GM21381 (cell line): Measurements from ENCODE around the gene FOXO6.

Experiments
- ATAC-seq: cut with Tn5 transposase; IDR thresholded peaks from one replicate; pipeline ENCODE4 v1.9.1; 2021; ENCODE audit warnings: mild to moderate bottlenecking, moderate library complexity; ENCODE audit not compliant: unreplicated experiment

FOXO6 gene

DNA sequence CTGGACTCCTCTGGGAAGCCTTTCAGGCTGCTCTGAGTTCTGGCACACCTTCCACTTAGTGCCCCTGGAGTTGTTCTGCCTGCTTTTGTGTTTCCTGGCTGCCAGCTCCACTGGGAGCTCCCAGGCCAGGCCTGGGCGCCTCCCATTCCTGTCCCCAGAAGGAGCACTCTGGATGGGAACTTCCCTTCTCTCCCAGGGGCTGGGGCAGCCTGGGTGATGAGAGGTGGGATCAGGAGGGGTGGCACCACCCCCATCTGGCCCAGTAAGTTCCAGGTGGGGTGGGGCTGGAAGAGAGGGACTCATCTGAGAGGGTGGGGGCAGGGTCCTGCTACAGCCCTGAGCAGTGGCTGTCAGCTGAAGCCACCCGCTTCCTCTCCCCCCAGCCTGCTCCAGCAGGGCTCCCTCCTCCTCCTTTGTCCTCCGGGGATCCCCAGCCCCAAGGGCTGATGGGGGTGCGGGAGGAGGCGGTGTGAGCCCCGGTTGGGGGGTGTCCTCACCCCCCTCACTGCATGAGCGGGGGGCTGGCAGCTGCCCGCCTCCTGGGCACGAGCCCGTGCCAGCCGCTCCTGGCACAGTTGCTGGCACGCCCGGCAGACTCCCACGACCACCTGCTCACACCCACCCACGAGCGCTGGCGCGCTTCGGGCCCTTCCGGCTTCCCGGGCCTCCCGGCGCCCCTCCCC, 4.7 kb downstream of the FOXO6 start:
- ATAC-seq = no peak

DNA sequence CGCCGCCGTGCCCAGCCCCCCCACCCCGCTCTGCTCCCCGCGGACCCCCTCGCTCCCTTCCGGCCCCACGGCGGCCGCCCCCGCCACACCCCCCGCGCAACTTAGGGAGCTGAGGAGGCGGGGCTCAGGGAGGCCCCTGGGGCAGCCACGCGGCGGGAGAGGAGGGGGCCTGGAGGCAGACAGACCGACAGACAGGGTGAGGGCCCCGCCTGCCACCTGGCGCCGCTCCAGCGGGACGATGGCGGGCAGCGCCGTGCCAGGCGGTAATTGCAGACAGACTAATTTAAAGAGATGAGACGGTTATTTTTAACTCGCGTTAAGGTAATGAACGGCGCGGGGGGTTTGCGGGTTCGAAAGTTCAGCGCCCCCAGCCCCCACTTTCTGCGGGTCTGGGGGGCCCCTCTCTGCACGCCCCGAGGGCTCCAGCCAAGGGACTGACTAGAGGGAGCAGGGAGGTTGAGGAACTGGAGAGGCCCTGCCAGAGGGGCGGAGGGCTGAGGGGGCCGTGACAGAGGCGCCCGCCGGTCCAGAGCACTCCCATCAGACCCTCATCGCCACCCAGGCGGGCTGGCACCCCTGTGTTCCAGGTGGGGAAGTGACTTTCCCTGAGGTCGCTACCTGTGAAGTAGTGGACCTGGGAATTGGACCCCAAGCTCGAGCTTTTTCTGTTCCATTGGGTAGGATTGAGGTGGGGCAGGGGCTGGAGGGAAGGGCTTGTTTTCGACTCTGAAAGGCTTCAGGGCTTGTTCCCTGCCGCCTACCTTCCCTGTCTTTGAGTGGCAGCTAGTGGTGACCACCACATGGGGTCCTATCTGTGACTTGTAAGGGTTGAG, 5.4 kb downstream of the FOXO6 start:
- no peak for ATAC-seq

DNA sequence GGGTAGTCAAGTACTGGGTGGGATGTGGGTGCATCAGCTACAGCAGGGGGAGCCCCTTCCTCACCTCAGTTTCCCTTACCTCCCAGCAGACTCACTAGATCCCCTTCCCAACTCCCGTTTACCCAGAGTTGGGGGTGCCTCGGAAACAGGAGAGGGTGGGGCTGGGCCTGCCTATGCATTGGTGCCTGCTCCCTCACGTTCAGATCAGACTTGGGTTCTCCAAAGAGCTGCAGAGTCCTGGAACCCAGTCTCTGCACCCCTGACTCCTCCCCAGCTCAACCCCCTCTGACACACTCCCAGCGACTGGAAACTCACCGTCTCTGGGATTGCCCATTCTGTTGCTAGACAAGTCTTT, 6.0 kb downstream of the FOXO6 start:
- ATAC-seq = no peak

DNA sequence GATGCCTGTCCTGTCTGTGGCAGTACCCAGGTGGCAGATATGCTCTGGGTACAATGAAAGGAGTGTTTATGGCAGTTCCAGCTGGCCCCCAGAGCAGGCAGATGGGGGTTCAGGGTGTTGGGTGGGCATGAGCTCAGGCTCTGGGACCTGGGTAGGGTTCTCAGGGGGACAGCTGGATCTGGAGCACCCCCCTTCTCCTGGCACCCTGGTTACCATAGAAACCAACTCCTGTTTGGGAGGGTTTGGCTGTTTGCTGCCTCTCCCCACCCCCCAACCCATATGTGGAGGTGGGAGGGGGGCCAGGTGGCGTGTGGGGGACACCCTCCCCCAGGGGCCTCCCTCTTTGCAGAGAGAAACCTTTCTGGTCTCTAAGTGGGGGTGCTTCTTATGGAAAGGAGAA, 7.1 kb downstream of the FOXO6 start:
- ATAC-seq = no peak

DNA sequence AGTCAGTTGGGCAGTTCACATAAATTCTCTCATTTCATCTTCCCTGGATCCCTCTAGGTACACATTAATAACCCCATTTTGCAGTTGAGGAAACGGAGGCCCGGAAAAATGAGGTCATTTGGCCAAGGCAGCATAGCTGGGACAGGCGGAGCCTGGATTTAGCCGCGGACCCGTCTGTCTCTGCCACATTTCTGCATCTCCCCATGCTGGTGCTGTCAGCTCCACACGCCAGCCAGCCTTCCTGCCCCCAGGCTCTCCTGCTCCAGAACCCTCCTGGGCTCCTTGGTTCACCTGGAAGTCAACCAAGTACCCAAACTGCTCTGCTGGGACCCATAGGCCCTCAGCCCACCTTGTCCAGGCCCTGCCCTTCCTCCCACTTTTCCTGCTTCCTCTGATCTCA, 7.6 kb downstream of the FOXO6 start:
- ATAC-seq = no peak

DNA sequence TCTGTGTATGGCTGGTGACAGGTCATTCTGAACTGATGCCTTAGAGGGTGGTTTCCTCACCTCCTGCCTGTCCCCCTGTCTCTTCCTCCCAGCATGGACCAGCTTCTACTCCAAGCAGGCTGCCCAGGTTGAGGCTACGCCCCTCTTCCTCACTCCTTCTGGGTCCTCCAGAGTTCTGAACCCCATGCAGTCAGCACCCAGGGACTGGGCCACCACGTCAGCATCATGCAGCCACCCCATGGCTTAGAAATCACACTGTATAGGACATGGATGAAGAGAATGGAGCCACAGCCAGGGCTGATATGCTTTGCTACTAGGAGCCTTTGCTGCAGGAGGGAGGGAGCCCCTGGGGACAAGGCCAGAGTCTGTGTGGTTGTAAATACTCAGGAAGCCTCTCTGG, 8.3 kb downstream of the FOXO6 start:
- no peak for ATAC-seq

DNA sequence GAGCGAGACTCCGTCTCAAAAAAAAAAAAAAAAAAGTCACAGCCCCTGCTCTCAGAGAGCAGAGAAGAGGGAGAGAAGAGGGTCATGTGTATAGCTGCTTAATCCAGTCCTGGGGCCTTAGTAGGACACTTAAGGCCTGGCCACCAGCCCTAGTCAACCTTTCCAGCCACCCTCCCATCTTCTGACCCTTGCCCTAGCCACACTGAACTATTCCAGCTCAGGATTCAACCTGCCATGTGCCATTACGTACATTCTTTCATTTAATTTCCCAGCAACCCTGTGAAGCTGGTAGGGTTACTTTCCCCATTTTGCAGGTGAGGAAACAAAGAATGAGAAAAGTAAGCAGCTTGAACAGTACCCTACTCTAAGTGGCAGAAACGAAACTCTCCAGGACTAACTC, 9.0 kb downstream of the FOXO6 start:
- no peak for ATAC-seq

DNA sequence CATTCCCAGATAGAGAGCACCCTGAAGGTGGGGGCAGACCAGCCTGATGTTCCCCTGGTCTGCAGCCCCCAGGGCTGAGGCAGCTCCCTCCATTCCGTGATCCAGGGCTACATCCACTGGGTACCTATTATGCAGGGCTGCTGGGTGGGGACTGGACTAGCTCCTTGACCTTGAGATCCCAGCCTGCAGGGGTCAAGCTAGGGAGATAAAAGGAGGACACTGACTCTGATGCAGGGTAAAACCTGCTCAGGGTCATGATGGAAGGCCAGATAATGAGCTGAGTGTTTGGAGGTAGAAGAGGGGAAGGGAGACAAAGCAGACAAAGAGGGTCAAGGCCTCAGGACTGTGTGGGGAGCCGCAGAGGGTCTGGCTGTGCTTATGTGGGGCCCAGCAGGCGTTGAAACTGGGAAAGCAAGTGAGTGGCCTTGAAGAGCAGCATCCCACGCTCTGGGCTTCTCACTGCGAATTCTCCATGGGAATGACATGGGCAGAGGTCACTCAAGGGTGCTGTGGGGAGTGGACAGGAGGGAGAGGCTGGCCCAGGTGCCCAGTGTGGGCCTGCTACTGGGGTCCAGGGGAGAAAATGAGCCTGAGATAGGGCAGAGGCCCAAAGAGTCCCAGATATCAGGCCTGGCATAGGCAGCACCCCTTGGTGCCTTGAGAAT, 9.7 kb downstream of the FOXO6 start:
- ATAC-seq = no peak

DNA sequence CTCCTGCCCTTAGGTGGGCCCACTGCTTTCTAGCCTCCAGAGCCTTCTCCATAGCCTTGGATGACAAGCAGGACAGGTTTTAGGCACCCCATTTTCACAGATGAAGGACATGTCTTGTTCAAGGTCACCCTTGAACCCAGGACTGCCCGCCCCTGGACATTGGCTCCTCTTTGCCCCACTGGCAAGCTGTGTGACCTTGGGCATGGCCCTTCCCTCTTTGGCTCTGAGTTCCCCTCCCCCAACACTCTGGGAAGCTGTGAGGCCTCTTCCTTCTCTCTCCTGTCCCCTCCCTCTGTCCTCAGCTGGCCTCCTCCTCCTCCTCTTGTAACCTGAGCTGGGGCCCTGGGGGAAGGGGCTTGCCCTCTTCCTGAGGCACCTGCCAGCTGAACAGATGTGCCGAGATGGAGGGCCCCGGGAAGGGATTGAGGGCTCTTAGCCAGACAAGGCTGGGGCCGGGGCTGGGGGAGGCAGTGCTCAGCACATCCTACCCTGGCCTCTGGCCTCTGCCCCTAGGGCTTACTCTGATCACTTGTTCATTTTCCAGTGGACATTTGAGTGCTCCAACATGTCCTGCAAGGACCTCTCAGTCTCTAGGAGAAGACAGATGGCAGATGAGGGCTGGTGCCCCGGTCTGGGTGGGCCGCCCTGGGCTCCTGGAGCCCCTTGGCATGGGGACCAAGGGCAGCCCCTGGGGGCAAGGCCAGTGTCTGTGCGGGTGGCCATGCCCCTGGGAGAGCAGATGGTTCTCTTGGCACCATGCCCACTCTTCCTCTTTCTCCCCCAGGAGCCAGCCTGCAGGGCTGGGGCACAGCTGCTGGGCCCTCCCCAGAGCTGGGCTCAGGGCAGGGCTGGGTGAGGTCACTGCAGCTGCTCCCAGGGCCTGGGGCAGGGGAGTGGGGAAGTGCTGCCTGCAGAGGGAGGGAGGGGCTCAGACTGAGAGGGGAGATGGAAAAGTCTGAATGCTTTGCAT, 10.7 kb downstream of the FOXO6 start:
- no peak for ATAC-seq

DNA sequence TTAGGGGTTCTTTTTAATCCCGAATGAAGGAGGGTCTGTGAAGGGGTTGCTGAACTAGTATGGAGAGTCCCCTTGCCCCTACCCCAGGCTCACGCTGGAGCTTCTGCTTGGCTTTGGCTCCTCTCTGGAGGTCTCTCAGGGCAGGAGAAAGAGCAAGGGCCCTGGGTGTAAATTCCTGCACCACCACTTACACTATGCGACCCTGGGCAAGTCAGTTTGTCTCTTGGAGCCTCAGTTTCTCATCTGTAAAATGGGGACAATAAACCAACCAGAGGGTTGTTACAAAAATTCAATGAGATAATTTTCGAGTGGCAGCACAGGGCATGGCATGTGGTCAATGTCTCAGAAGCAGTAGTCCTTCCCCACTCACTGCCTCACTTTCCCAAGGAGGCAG, 11.4 kb downstream of the FOXO6 start:
- no peak for ATAC-seq

DNA sequence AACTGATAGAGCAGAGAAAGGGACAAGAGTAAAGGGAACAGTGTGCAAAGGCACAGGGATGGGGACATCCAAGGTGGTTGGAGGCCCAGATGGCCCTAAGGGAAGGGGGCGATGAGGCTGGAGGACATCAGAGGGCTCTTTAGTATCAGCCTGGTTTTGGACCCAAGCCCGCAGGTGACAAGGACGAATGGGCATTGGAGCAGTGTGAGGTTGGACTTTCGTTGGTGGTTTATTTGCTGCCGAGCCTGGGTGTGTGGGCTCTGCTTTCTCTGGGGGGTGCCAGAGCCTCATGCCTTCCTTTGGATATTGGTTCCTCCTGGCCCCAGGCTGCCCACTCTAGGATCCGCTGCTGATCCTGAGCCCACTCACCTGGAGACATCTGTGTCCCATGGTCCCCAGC, 12.1 kb downstream of the FOXO6 start:
- no peak for ATAC-seq

DNA sequence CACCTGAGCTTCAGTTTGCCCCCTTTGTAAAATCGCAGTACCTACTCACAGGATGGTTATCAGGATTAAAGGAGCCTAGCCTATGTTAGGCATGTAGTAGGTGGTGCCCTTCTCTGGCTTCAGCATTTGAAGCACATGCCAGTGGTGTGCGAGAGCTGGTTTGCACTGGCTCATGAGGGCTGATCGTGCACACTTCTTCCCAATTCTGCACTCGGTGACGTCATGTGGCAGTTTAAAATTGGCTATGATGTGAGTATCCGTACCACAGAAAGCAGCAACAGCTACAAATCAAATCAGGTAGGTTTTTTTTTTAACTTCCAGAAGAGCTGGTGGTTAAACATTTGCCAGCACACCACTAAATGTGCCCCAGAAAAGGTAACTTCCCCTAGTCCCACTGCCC, 13.5 kb downstream of the FOXO6 start:
- no peak for ATAC-seq

DNA sequence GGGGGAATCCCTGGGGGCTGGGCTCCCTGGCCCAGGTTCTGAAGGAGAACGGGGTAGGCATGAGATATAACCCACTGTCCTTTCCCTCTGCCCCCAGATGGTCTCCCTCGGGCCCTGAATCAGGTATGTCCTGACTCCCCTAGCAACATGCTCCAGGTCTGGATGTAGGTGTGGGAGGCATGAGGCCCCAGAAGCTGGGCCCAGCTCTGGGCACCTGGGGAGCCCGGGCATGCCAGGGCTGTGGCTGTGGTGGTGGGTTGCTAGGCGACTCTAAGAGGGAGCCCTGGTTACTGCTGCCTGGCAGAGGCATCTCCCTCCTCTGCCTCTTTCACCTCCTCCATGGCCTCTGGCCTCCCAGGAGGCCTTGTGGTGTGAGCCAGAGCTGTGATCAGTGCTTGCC, 16.2 kb downstream of the FOXO6 start:
- ATAC-seq = no peak

DNA sequence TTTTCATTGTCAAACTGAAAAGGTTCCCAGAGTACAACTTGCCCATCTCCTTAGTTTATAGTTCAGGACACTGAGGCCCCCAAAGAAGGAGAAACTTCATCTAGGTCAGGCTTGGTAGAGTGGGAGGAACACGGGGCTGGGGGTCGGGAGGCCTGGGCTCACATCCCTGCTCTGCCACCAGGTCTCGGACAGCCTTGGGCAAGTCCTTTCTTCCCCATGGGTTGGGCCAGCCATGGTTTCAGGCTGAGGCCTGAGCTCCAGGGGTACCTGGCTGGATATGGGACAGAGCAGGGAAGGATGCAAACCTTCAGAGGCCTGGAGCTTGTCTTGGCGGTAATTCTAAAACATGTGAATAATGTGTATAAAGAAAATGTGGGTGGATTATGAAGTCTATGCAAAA, 17.0 kb downstream of the FOXO6 start:
- ATAC-seq = no peak

DNA sequence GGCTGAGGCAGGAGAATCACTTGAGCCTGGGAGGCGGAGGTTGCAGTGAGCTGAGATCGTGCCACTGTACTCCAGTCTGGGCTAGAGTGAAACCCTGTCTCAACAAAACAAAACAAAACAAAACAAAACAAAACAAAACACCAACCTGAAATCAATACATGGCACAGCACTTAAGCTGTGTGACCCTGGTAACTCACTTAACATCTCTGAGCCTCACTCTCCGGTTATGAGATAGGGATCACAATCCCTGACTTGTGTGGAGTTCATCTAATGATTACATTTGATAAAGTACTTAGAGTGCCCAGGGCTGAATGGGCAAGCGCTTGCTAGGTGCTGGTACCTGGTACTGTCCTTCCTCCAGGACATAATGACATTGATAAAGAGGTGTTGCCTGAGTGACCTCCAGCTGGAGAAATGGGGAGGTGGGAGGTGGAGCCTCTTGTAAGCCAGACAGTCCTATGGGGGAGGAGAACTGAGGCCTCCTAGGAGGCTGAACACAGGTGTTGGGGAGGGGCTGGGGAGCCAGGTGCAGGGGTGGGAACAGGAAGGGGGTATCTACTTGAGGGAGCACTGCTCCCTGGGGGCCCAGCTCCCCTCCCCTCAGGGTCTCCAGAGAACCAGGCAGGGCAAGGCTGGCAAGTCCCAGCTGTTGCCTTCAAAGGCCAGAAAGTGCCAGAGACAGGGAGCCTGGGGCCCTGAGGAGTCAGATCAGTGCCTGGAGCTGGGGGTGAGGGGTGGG, 17.9 kb downstream of the FOXO6 start:
- ATAC-seq = no peak

DNA sequence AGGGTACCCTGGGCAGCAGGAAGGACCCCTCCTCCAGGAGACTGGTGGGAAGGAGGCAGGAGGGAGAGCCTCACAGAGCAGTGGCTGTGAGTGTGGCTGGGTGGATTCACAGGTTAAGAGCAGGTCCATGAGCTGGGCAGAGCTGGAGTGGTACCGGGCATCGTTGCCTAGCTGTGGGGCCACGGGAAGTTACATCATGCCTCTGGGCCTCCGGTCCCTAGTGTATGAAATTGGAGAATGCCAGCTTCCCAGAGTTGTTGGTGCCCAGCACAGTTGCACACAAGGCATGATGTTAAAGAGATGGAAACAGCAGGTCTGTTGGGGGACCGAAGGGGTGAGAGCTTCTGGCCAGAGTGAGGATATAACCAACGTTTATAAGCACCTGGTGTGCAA, 18.5 kb downstream of the FOXO6 start:
- no peak for ATAC-seq

DNA sequence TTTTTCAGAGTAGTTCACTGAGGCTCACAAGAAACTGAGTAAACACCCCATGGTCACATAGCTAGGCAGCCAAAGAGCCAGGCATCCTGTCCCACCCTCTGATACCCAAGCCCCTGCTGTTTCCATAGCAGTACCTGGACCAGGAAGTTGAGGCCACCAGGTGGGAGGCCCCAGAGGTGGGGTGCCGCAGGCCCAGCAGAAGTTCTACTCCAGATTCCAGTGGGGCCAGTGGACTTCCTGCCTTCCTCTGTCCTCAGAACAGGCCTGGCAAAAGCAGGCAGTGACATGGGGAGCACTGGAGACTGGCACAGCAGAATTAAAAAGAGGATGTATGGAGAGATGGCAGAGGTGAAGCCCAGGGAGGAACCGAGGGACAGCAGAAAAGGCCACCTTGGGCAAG, 19.0 kb downstream of the FOXO6 start:
- ATAC-seq = no peak

DNA sequence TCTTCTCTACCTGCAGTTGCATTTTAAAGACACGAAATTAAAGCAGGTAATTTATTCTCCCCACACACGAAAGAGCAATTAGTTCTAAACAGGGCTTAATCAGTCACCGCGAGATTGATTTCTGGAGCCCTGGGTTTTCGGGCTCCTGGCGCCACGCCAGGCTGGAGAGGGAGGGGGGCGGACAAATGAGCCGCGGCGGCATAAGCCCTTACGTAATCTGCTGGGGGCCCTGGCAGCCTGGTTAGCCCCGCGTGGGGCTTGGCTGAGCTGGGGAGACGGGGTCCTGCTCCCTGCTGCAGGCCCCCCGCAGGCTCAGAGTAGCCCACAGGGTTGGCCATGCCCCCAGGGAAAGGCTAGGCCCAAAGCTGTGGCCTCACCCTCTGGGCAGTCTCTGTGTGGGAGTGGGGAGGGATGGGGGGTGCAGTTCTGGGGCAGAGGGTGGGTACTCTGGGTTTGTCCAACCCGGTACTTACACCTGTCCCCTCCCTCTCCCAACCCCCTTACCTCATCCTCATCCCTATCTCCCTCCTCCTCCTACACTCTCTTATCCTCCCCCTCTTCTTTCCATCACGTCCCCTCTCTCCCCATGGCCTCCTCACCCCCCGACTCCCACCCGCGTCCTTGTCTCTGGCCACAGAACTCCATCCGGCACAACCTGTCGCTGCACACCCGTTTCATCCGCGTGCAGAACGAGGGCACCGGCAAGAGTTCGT, 19.9 kb downstream of the FOXO6 start:
- ATAC-seq = no peak

DNA sequence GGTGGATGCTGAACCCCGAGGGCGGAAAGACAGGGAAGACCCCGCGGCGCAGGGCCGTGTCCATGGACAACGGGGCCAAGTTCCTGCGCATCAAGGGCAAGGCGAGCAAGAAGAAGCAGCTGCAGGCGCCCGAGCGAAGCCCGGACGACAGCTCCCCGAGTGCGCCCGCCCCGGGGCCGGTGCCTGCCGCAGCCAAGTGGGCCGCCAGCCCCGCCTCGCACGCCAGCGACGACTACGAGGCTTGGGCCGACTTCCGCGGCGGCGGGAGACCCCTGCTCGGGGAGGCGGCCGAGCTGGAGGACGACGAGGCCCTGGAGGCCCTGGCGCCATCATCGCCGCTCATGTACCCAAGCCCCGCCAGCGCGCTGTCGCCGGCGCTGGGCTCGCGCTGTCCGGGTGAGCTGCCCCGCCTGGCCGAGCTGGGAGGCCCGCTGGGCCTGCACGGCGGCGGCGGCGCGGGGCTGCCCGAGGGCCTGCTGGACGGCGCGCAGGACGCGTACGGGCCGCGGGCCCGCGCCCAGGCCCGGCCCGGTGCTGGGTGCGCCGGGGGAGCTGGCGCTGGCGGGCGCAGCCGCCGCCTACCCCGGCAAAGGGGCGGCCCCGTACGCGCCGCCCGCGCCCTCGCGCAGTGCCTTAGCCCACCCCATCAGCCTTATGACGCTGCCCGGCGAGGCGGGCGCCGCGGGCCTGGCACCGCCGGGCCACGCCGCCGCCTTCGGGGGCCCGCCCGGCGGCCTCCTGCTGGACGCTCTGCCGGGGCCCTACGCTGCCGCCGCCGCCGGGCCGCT, 20.7 kb downstream of the FOXO6 start:
- ATAC-seq = no peak
